A673 (cell line): Measurements from ENCODE around the gene PIGO. TPM values are rescaled to one million over a fixed set of nuclear protein-coding genes. Genes with fewer than 3 reads are reported as not detected.

Experiments used
- BruUV-seq: library from RNA; stranded (reverse); fragments of 400-500 nt; replicated peaks from 2 replicates; lab custom pipeline; 2021; lab: Mats Ljungman, UMichigan
- CTCF ChIA-PET: fragments of 300-600 bp; sonication (Branson Sonifier 250); formaldehyde crosslinking; loops from one replicate; lab custom pipeline; 2022; ENCODE audit warnings: antibody characterized with exemption; lab: Charles Lee
- POLR2A ChIA-PET: fragments of 300-600 bp; sonication (Branson Sonifier 250); formaldehyde crosslinking; loops from one replicate; lab custom pipeline; 2022; ENCODE audit warnings: antibody characterized with exemption; ENCODE audit not compliant: low non-redundant PET; lab: Charles Lee
- DNase-seq: peaks from one replicate; pipeline ENCODE4 v3.0.0-alpha.2; 2015; ENCODE audit warnings: low spot score
- H3K27ac ChIP-seq: fragments of 200-600 bp; sonication (generic); 2 replicates; pipeline ENCODE4 v1.5.1; 2016; ENCODE audit warnings: mixed run types, low read depth, mild to moderate bottlenecking, mixed read lengths, antibody characterized with exemption, low read length; ENCODE audit not compliant: poor library complexity, severe bottlenecking
- H3K27me3 ChIP-seq: fragments of 200-600 bp; sonication (generic); replicated peaks from 2 replicates; pipeline ENCODE4 v1.6.1; 2017; ENCODE audit warnings: mixed run types, low read depth, mild to moderate bottlenecking, mixed read lengths, antibody characterized with exemption, low read length; ENCODE audit not compliant: insufficient read depth, poor library complexity
- H3K36me3 ChIP-seq: fragments of 200-600 bp; sonication (generic); 2 replicates; pipeline ENCODE4 v1.6.1; 2016; ENCODE audit warnings: mixed run types, mild to moderate bottlenecking, mixed read lengths, antibody characterized with exemption, low read length; ENCODE audit not compliant: insufficient read depth, poor library complexity, severe bottlenecking
- H3K4me1 ChIP-seq: fragments of 200-600 bp; sonication (generic); 2 replicates; pipeline ENCODE4 v1.6.1; 2017; ENCODE audit warnings: mixed run types, mild to moderate bottlenecking, mixed read lengths, antibody characterized with exemption, low read length; ENCODE audit not compliant: insufficient read depth, poor library complexity, severe bottlenecking
- H3K4me3 ChIP-seq: fragments of 200-600 bp; sonication (generic); 2 replicates; pipeline ENCODE4 v1.5.1; 2016; ENCODE audit warnings: low read depth, mixed run types, mild to moderate bottlenecking, mixed read lengths, low read length; ENCODE audit not compliant: poor library complexity, severe bottlenecking
- H3K9me3 ChIP-seq: fragments of 200-600 bp; sonication (generic); 2 replicates; pipeline ENCODE4 v1.6.1; 2016; ENCODE audit warnings: mixed run types, low read depth, mild to moderate bottlenecking, mixed read lengths, antibody characterized with exemption, low read length; ENCODE audit not compliant: poor library complexity, severe bottlenecking
- CTCF ChIP-seq: fragments of 300-800, 200-600 bp; sonication (generic); conservative IDR thresholded peaks from 2 replicates; pipeline ENCODE4 v1.5.1; 2017; ENCODE audit warnings: low read depth, mild to moderate bottlenecking, antibody characterized with exemption, low read length, moderate library complexity, mixed read lengths
- EZH2 ChIP-seq: fragments of 200-600 bp; sonication (generic); IDR thresholded peaks from 2 replicates; pipeline ENCODE4 v1.6.1; 2017; ENCODE audit warnings: borderline replicate concordance, low read depth, mild to moderate bottlenecking, mixed read lengths, antibody characterized with exemption, low read length; ENCODE audit not compliant: poor library complexity, severe bottlenecking
- intact Hi-C: fragments of 100-400 bp; cut with micrococcal nuclease; formaldehyde crosslinking; loops from one replicate; pipeline ENCODE4 v1.10.0; 2022; ENCODE audit not compliant: unreplicated experiment
- total RNA-seq: library from RNA; stranded (reverse); gene quantifications from 2 replicates; pipeline ENCODE4 v1.2.3, GENCODE V29; 2021

Gene PIGO
- total RNA-seq, 1 experiment from 2014 or later: 32.9 TPM

GRCh38 chr9:35056571-35057270 is 39.7 kb downstream of the PIGO start:
- no peaks in the 10 kb centered on the region for H3K27me3 ChIP-seq
- BruUV-seq: TSS peak; percentile 49
- TF ChIP-seq CTCF: no peak
- TF ChIP-seq EZH2: no peak
- POLR2A ChIA-PET: interaction anchor here (0.6 kb wide), 1 partner anchor 134 kb away, joined by 3 read pairs; no protein-coding TSS in a partner anchor
- H3K36me3 ChIP-seq: peaks cover 68% of the 10 kb centered on the region
- H3K4me3 ChIP-seq: no peak overlapping the region
- CTCF ChIA-PET: interaction anchor here (0.6 kb wide), 2 partner anchors 15 to 161 kb away, joined by 3 to 10 read pairs; no protein-coding TSS in a partner anchor
- no peaks in the 10 kb centered on the region for H3K4me1 ChIP-seq
- intact Hi-C loops: no loop called here
- no peak for DNase-seq
- H3K9me3 ChIP-seq: no peaks in the 10 kb centered on the region
- H3K27ac ChIP-seq: no peak overlapping the region

GRCh38 chr9:35054871-35055644 is 41.3 kb downstream of the PIGO start:
- no peaks in the 10 kb centered on the region for H3K27me3 ChIP-seq
- no peak for DNase-seq
- intact Hi-C loops: no loop called here
- peaks cover 51% of the 10 kb centered on the region for H3K36me3 ChIP-seq
- H3K27ac ChIP-seq: no peak overlapping the region
- no TSS peak for BruUV-seq
- no peak overlapping the region for H3K4me3 ChIP-seq
- no peaks in the 10 kb centered on the region for H3K9me3 ChIP-seq
- no peak for TF ChIP-seq CTCF
- TF ChIP-seq EZH2: no peak
- H3K4me1 ChIP-seq: no peaks in the 10 kb centered on the region
- ChIA-PET CTCF (no interaction called here), POLR2A (no interaction called here)

GRCh38 chr9:35054185-35054835 is 42.1 kb downstream of the PIGO start:
- intact Hi-C loops: no loop called here
- TF ChIP-seq CTCF (no peak), EZH2 (no peak)
- POLR2A ChIA-PET: no interaction called here

More at GRCh38 chr9:35054185-35054835, 42.1 kb downstream of the PIGO start:
- Histone ChIP-seq H3K4me3 (no peak overlapping the region), H3K27me3 (no peaks in the 10 kb centered on the region), H3K36me3 (peaks cover 44% of the 10 kb centered on the region), H3K4me1 (no peaks in the 10 kb centered on the region), H3K9me3 (no peaks in the 10 kb centered on the region), H3K27ac (no peak overlapping the region)
- CTCF ChIA-PET: no interaction called here
- DNase-seq: no peak
- no TSS peak for BruUV-seq
